GM23338 (cell line): Measurements from ENCODE around the gene EPHX1. TPM values are rescaled to one million over a fixed set of nuclear protein-coding genes. Genes with fewer than 3 reads are reported as not detected.

Source experiments
- ATAC-seq: fragments of 200-7000 bp; cut with Tn5 transposase; 3 replicates; pipeline ENCODE4 v1.9.1; 2020
- DNase-seq: peaks from one replicate; pipeline ENCODE4 v3.0.0-alpha.2; 2015; ENCODE audit warnings: low spot score
- H2AFZ ChIP-seq: fragments of 200-600 bp; sonication (generic); 2 replicates; pipeline ENCODE4 v1.8.0; 2016; ENCODE audit warnings: antibody characterized with exemption, mild to moderate bottlenecking, moderate library complexity
- H3F3A ChIP-seq: fragments of 200-600 bp; sonication (generic); replicated peaks from 2 replicates; pipeline ENCODE4 v1.8.0; 2017; ENCODE audit warnings: antibody characterized with exemption, mixed run types, low read depth
- H3K27ac ChIP-seq: fragments of 200-600 bp; sonication (generic); 2 replicates; pipeline ENCODE4 v1.6.1; 2016; ENCODE audit warnings: low read depth
- H3K27me3 ChIP-seq: fragments of 200-600 bp; sonication (generic); 2 replicates; pipeline ENCODE4 v1.8.0; 2016; ENCODE audit warnings: mild to moderate bottlenecking, mixed run types, moderate library complexity; ENCODE audit not compliant: insufficient read depth
- H3K36me3 ChIP-seq: fragments of 200-600 bp; sonication (generic); 2 replicates; pipeline ENCODE4 v1.8.0; 2016; ENCODE audit warnings: mild to moderate bottlenecking; ENCODE audit not compliant: insufficient read depth
- H3K4me1 ChIP-seq: fragments of 200-600 bp; sonication (generic); 2 replicates; pipeline ENCODE4 v1.8.0; 2016; ENCODE audit warnings: mild to moderate bottlenecking, moderate library complexity; ENCODE audit not compliant: insufficient read depth
- H3K4me2 ChIP-seq: fragments of 200-600 bp; sonication (generic); 2 replicates; pipeline ENCODE4 v1.7.1; 2017; ENCODE audit warnings: mixed run types
- H3K4me3 ChIP-seq: fragments of 200-600 bp; sonication (generic); 2 replicates; pipeline ENCODE4 v1.6.1; 2016; ENCODE audit warnings: mixed run types
- H3K79me2 ChIP-seq: fragments of 200-600 bp; sonication (generic); replicated peaks from 2 replicates; pipeline ENCODE4 v1.8.0; 2017; ENCODE audit warnings: mild to moderate bottlenecking; ENCODE audit not compliant: insufficient read depth
- H3K9me2 ChIP-seq: fragments of 200-600 bp; sonication (generic); 2 replicates; pipeline ENCODE4 v1.8.0; 2017; ENCODE audit not compliant: insufficient read depth
- H4K20me1 ChIP-seq: fragments of 200-600 bp; sonication (generic); replicated peaks from 2 replicates; pipeline ENCODE4 v1.8.0; 2017; ENCODE audit warnings: mild to moderate bottlenecking; ENCODE audit not compliant: insufficient read depth
- H3K27ac Mint-ChIP-seq: 2 replicates; pipeline ENCODE4 v1.8.0; 2020; ENCODE audit warnings: inconsistent platforms, mild to moderate bottlenecking, moderate library complexity, mixed read lengths
- H3K27me3 Mint-ChIP-seq: 3 replicates; pipeline ENCODE4 v1.8.0; 2022; ENCODE audit warnings: low read depth, mild to moderate bottlenecking, moderate library complexity, mixed read lengths, inconsistent platforms; ENCODE audit not compliant: insufficient read depth, poor library complexity
- H3K36me3 Mint-ChIP-seq: 3 replicates; pipeline ENCODE4 v1.8.0; 2021; ENCODE audit warnings: low read depth, mild to moderate bottlenecking, inconsistent platforms, moderate library complexity, mixed read lengths
- H3K4me1 Mint-ChIP-seq: 3 replicates; pipeline ENCODE4 v1.8.0; 2020; ENCODE audit warnings: mild to moderate bottlenecking, inconsistent platforms, mixed read lengths
- H3K4me3 Mint-ChIP-seq: 3 replicates; pipeline ENCODE4 v1.8.0; 2021; ENCODE audit warnings: moderate library complexity, mild to moderate bottlenecking, inconsistent platforms, mixed read lengths
- H3K9me3 Mint-ChIP-seq: 3 replicates; pipeline ENCODE4 v1.8.0; 2020; ENCODE audit warnings: moderate library complexity, mild to moderate bottlenecking, inconsistent platforms, mixed read lengths
- CREB1 ChIP-seq: fragments of 250-450 bp; sonication (Bioruptor Pico); IDR thresholded peaks from 2 replicates; pipeline ENCODE4 v1.5.0; 2020; ENCODE audit warnings: low read depth, mild to moderate bottlenecking, moderate library complexity
- CTCF ChIP-seq, 2 experiments: fragments of 200-600 bp in 1 of 2; sonication (generic) in 1 of 2; conservative IDR thresholded peaks; 2 replicates each; pipeline versions ENCODE4 v1.5.1 to v1.6.1; 2016 to 2017; ENCODE audit warnings: antibody characterized with exemption in 2 of 2, low read depth in 2 of 2, mild to moderate bottlenecking in 2 of 2, moderate library complexity in 1 of 2
- EZH2 ChIP-seq: fragments of 200-600 bp; sonication (generic); IDR thresholded peaks from one replicate; pipeline ENCODE4 v1.8.0; 2017; ENCODE audit warnings: antibody characterized with exemption, mild to moderate bottlenecking, low read depth; ENCODE audit not compliant: unreplicated experiment
- EZH2phosphoT487 ChIP-seq: fragments of 200-600 bp; sonication (generic); IDR thresholded peaks from one replicate; pipeline ENCODE4 v1.8.1; 2018; ENCODE audit warnings: antibody characterized with exemption; ENCODE audit not compliant: unreplicated experiment
- JUNB ChIP-seq: IDR thresholded peaks from one replicate; pipeline ENCODE4 v1.6.1; 2016; ENCODE audit warnings: antibody characterized with exemption; ENCODE audit not compliant: unreplicated experiment
- NANOG ChIP-seq: IDR thresholded peaks from 2 replicates; pipeline ENCODE4 v1.6.1; 2016; ENCODE audit warnings: antibody characterized with exemption, borderline replicate concordance
- POLR2AphosphoS5 ChIP-seq: IDR thresholded peaks from 2 replicates; pipeline ENCODE4 v1.6.1; 2016; ENCODE audit warnings: antibody characterized with exemption, low read depth
- REST ChIP-seq: IDR thresholded peaks from one replicate; pipeline ENCODE4 v1.6.1; 2018; ENCODE audit warnings: antibody characterized with exemption; ENCODE audit not compliant: unreplicated experiment
- ZNF331 ChIP-seq: fragments of 250-450 bp; sonication (Bioruptor Pico); IDR thresholded peaks from 2 replicates; pipeline ENCODE4 v1.5.0; 2020; ENCODE audit warnings: low read depth, mild to moderate bottlenecking, moderate library complexity
- polyA plus RNA-seq: library from polyadenylated mRNA; unstranded; fragments of >200 nt; fragmentation: Nextera tagmentation; extraction: Ambion mirVana; gene quantifications from 2 replicates; pipeline ENCODE4 v1.2.1, GENCODE V29; 2016
- total RNA-seq: library from RNA; depleted of rRNA; stranded (reverse); fragments of >200 nt; shearing (Covaris generic); gene quantifications from 2 replicates; pipeline ENCODE4 v1.2.3, GENCODE V29; 2014
- TF ChIP-seq, protein P1 (sequence below): fragments of 250-450 bp; sonication (Bioruptor Pico); IDR thresholded peaks from 2 replicates; pipeline ENCODE4 v1.5.0; 2020; ENCODE audit warnings: mild to moderate bottlenecking, moderate library complexity
- TF ChIP-seq, protein P2 (sequence below): IDR thresholded peaks from 2 replicates; pipeline ENCODE4 v1.6.1; 2016; ENCODE audit warnings: antibody characterized with exemption

Gene EPHX1
- total and polyA plus RNA-seq, 2 experiments from 2014 or later, result 15.3 to 46.5 TPM

DNA sequence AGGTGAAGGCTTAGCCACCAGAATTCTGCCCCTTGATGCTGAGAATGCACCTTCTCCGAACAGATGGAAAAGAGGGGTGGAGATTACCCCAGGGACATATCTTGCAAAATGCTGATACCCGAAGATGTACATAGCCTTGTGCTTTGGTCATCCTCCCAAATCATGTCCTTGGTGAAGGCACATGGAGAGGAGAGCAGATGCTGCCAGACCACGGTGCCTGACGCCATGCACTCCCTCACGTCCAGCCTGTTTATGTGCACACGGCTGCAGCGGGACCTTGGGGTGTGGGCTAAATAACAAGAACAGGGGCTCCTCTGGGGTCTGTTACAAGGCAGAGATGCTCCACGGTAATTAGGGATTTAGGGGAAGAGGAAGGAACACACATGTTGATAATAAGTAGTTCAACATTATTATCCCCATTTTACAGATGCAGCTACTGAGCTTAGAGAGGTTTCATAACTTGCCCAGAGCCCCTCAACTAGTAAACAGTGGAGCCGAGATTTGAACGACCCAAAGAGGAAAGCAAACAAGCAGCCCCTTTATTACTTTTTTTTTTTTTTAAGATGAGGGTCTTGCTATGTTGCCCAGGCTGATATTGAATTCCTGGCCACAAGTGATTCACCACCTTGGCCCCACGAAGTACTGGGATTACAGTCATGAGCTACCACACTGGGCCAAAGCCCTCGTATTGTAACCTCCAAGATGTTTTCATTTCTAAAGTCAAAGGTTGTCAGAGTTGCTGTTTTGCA lies 12.9 kb downstream of the EPHX1 start (continued):
- TF ChIP-seq, protein P1, sequence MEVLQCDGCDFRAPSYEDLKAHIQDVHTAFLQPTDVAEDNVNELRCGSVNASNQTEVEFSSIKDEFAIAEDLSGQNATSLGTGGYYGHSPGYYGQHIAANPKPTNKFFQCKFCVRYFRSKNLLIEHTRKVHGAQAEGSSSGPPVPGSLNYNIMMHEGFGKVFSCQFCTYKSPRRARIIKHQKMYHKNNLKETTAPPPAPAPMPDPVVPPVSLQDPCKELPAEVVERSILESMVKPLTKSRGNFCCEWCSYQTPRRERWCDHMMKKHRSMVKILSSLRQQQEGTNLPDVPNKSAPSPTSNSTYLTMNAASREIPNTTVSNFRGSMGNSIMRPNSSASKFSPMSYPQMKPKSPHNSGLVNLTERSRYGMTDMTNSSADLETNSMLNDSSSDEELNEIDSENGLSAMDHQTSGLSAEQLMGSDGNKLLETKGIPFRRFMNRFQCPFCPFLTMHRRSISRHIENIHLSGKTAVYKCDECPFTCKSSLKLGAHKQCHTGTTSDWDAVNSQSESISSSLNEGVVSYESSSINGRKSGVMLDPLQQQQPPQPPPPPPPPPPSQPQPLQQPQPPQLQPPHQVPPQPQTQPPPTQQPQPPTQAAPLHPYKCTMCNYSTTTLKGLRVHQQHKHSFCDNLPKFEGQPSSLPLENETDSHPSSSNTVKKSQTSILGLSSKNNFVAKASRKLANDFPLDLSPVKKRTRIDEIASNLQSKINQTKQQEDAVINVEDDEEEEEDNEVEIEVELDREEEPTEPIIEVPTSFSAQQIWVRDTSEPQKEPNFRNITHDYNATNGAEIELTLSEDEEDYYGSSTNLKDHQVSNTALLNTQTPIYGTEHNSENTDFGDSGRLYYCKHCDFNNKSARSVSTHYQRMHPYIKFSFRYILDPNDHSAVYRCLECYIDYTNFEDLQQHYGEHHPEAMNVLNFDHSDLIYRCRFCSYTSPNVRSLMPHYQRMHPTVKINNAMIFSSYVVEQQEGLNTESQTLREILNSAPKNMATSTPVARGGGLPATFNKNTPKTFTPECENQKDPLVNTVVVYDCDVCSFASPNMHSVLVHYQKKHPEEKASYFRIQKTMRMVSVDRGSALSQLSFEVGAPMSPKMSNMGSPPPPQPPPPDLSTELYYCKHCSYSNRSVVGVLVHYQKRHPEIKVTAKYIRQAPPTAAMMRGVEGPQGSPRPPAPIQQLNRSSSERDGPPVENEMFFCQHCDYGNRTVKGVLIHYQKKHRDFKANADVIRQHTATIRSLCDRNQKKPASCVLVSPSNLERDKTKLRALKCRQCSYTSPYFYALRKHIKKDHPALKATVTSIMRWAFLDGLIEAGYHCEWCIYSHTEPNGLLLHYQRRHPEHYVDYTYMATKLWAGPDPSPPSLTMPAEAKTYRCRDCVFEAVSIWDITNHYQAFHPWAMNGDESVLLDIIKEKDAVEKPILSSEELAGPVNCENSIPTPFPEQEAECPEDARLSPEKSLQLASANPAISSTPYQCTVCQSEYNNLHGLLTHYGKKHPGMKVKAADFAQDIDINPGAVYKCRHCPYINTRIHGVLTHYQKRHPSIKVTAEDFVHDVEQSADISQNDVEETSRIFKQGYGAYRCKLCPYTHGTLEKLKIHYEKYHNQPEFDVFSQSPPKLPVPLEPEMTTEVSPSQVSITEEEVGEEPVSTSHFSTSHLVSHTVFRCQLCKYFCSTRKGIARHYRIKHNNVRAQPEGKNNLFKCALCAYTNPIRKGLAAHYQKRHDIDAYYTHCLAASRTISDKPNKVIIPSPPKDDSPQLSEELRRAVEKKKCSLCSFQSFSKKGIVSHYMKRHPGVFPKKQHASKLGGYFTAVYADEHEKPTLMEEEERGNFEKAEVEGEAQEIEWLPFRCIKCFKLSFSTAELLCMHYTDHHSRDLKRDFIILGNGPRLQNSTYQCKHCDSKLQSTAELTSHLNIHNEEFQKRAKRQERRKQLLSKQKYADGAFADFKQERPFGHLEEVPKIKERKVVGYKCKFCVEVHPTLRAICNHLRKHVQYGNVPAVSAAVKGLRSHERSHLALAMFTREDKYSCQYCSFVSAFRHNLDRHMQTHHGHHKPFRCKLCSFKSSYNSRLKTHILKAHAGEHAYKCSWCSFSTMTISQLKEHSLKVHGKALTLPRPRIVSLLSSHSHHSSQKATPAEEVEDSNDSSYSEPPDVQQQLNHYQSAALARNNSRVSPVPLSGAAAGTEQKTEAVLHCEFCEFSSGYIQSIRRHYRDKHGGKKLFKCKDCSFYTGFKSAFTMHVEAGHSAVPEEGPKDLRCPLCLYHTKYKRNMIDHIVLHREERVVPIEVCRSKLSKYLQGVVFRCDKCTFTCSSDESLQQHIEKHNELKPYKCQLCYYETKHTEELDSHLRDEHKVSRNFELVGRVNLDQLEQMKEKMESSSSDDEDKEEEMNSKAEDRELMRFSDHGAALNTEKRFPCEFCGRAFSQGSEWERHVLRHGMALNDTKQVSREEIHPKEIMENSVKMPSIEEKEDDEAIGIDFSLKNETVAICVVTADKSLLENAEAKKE (CRISPR knock-in tag), result no peak
- TF ChIP-seq EZH2phosphoT487 (no peak), POLR2AphosphoS5 (no peak), ZNF331 (CRISPR knock-in tag) (no peak), EZH2 (no peak)

DNA sequence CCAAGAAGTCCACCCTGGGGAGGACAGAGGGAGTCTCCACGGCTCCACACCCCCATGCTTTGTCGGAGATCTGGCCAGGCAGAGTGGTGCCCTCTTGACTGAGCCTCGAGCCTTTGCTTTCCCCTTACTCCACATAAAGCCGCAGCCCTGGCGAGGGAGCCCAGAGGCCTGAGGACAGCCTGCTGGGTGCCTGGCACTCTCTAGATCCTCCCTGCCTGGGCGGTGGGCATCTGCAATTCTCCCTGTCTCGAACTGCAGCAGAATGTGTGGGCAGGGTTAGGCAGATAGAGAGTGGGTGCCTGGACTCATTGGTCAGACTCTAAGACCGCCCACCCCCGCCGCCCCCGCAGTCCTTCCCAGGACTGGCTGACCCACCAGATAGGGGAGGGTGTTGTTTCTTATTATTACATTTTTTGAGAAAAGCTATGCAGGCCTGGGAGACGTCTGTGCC lies 13.9 kb downstream of the EPHX1 start:
- peak; percentile 17 for ATAC-seq
- no peak overlapping the region for H2AFZ ChIP-seq
- H3K4me3 ChIP-seq, result no peak overlapping the region
- H3K4me2 ChIP-seq, result 0 out of 2 replicates have a peak overlapping the region, but pooled peaks have one; percentile 55
- H3K27me3 Mint-ChIP-seq, result peaks cover 2% of the 10 kb centered on the region
- 0 out of 2 replicates have a peak, but pooled peaks cover 3% of the 10 kb centered on the region for H3F3A ChIP-seq
- peaks cover 6% of the 10 kb centered on the region for H4K20me1 ChIP-seq
- H3K9me3 Mint-ChIP-seq, result no peaks in the 10 kb centered on the region
- no peaks in the 10 kb centered on the region for H3K36me3 ChIP-seq
- H3K27ac ChIP-seq, result peak overlapping the region; percentile 30; the same call in 1 of the 2 replicates
- peaks cover 8% of the 10 kb centered on the region; the same call in 2 of the 3 replicates for H3K36me3 Mint-ChIP-seq
- peaks cover 47% of the 10 kb centered on the region for H3K79me2 ChIP-seq
- H3K4me3 Mint-ChIP-seq, result no peak overlapping the region
- no peak for DNase-seq
- H3K4me1 ChIP-seq, result peaks cover 19% of the 10 kb centered on the region
- peaks cover 47% of the 10 kb centered on the region for H3K4me1 Mint-ChIP-seq
- no peak overlapping the region for H3K27ac Mint-ChIP-seq
- no peaks in the 10 kb centered on the region for H3K9me2 ChIP-seq
- H3K27me3 ChIP-seq, result no peaks in the 10 kb centered on the region
- TF ChIP-seq CREB1 (CRISPR knock-in tag) (no peak), POLR2AphosphoS5 (no peak), EZH2 (no peak), ZNF331 (CRISPR knock-in tag) (no peak), EZH2phosphoT487 (no peak), CTCF (conservative IDR thresholded peaks at IDR 0.05; ENCODE audit: low read depth in 2 of 2) (no peak), NANOG (no peak), REST (no peak), JUNB (no peak)
- TF ChIP-seq, protein P2, sequence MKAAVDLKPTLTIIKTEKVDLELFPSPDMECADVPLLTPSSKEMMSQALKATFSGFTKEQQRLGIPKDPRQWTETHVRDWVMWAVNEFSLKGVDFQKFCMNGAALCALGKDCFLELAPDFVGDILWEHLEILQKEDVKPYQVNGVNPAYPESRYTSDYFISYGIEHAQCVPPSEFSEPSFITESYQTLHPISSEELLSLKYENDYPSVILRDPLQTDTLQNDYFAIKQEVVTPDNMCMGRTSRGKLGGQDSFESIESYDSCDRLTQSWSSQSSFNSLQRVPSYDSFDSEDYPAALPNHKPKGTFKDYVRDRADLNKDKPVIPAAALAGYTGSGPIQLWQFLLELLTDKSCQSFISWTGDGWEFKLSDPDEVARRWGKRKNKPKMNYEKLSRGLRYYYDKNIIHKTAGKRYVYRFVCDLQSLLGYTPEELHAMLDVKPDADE, result no peak
